A549 (cell line): ENCODE results near the gene SLC26A3. TPM values are rescaled to one million over a fixed set of nuclear protein-coding genes. Genes with fewer than 3 reads are reported as not detected.

Experiments used
- ATAC-seq, 2 experiments: fragments of 200-7000 bp in 1 of 2; fragments of >200 bp in 1 of 2; cut with Nextera tagmentation in 1 of 2; cut with Tn5 transposase in 1 of 2; 3 replicates each; pipeline versions ENCODE4 v1.8.0 to v1.9.1; 2018 to 2020; ENCODE audit warnings: mild to moderate bottlenecking in 1 of 2, moderate library complexity in 1 of 2
- CTCF ChIA-PET: fragments of 300-600 bp; sonication (Branson Sonifier 250); formaldehyde crosslinking; extraction: SDS; loops from one replicate; lab custom pipeline; 2021; ENCODE audit warnings: antibody characterized with exemption, inconsistent platforms; lab: Yijun Ruan, JAX
- POLR2A ChIA-PET: fragments of 350-600 bp; formaldehyde crosslinking; extraction: SDS; loops from one replicate; lab custom pipeline; 2021; ENCODE audit warnings: antibody characterized with exemption, inconsistent platforms; lab: Yijun Ruan, JAX
- DNase-seq, 2 experiments: peaks; one replicate each; pipeline versions ENCODE4 v3.0.0 to v3.0.0-alpha.2; 2011 to 2016; ENCODE audit warnings: low read depth in 1 of 2, low spot score in 1 of 2
- FAIRE-seq: peaks from 2 replicates; lab custom pipeline; 2011; peaks lifted over from hg19 to GRCh38; lab: Jason Lieb, UNC
- H3K27ac ChIP-seq, 2 experiments: fragments of >200 bp; sonication (Bioruptor Twin); formaldehyde crosslinking; 3 replicates each; pipeline ENCODE4 v1.5.1; 2016 to 2017
- H3K4me1 ChIP-seq: fragments of >200 bp; sonication (Bioruptor Twin); formaldehyde crosslinking; 3 replicates; pipeline ENCODE4 v1.6.1; 2016
- H3K4me2 ChIP-seq: fragments of >200 bp; sonication (Bioruptor Twin); formaldehyde crosslinking; 3 replicates; pipeline ENCODE4 v1.6.1; 2016
- H3K4me3 ChIP-seq: fragments of >200 bp; sonication (Bioruptor Twin); formaldehyde crosslinking; 3 replicates; pipeline ENCODE4 v1.5.1; 2016
- H3K9me3 ChIP-seq: fragments of >200 bp; sonication (Bioruptor Twin); formaldehyde crosslinking; 3 replicates; pipeline ENCODE4 v1.6.1; 2016
- CBX2 ChIP-seq: fragments of 200-600 bp; sonication (generic); IDR thresholded peaks from 2 replicates; pipeline ENCODE4 v1.6.1; 2016; ENCODE audit warnings: low read depth, mild to moderate bottlenecking, borderline replicate concordance
- CBX8 ChIP-seq: fragments of 200-600 bp; sonication (generic); IDR thresholded peaks from 2 replicates; pipeline ENCODE4 v1.6.1; 2016
- CHD4 ChIP-seq: fragments of 200-600 bp; sonication (generic); IDR thresholded peaks from 2 replicates; pipeline ENCODE4 v1.6.1; 2016; ENCODE audit warnings: antibody characterized with exemption, mild to moderate bottlenecking, borderline replicate concordance
- EHF ChIP-seq: fragments of 250-450 bp; sonication (Bioruptor Pico); IDR thresholded peaks from 2 replicates; pipeline ENCODE4 v1.5.0; 2020; ENCODE audit warnings: mild to moderate bottlenecking
- ESRRA ChIP-seq: fragments of 150-350 bp; IDR thresholded peaks from 2 replicates; pipeline ENCODE4 v1.6.1; 2014; ENCODE audit warnings: mild to moderate bottlenecking, low read length, borderline replicate concordance
- JUN ChIP-seq, 2 experiments: fragments of >200 bp; sonication (Bioruptor Twin); formaldehyde crosslinking; IDR thresholded peaks; 2 replicates in 1 of 2; 3 replicates in 1 of 2; pipeline ENCODE4 v1.6.1; 2016 to 2017
- MAFK ChIP-seq: fragments of 450-650 bp; IDR thresholded peaks from 2 replicates; pipeline ENCODE4 v1.6.1; 2014; ENCODE audit not compliant: partially characterized antibody
- PHF8 ChIP-seq: fragments of 200-600 bp; sonication (generic); IDR thresholded peaks from 2 replicates; pipeline ENCODE4 v1.6.1; 2016; ENCODE audit warnings: low read depth, mild to moderate bottlenecking, antibody characterized with exemption, moderate library complexity, borderline replicate concordance
- REST ChIP-seq: fragments of 200-600 bp; sonication (generic); IDR thresholded peaks from 2 replicates; pipeline ENCODE4 v1.6.1; 2016; ENCODE audit warnings: antibody characterized with exemption, mild to moderate bottlenecking, moderate library complexity
- SREBF2 ChIP-seq: fragments of 450-650 bp; IDR thresholded peaks from 2 replicates; pipeline ENCODE4 v1.6.1; 2014; ENCODE audit warnings: mild to moderate bottlenecking, moderate library complexity
- TFCP2L1 ChIP-seq: fragments of 250-450 bp; sonication (Bioruptor Pico); IDR thresholded peaks from 2 replicates; pipeline ENCODE4 v1.5.0; 2021; ENCODE audit warnings: mild to moderate bottlenecking
- ZC3H11A ChIP-seq: fragments of 450-650 bp; IDR thresholded peaks from 2 replicates; pipeline ENCODE4 v1.6.1; 2014; ENCODE audit warnings: antibody characterized with exemption, mild to moderate bottlenecking
- WGBS: methylation state at CpG from one replicate; pipeline ENCODE4 v1.1.6; 2017; ENCODE audit errors: missing lambda C conversion rate; 5-methylcytosine and 5-hydroxymethylcytosine counted together
- polyA plus RNA-seq, 4 experiments: library from polyadenylated mRNA; depleted of rRNA in 3 of 4; stranded (reverse); fragments of >200 nt; fragmentation: RNase III in 1 of 4; extraction: RNeasy Plus Mini Kit Qiagen cat#74134 plus additional on column Dnase treatment in 1 of 4; gene quantifications; 2 replicates in 3 of 4; 3 replicates in 1 of 4; pipeline ENCODE4 v1.2.3, GENCODE V29; 2011 to 2017
- TF ChIP-seq, protein P1 (sequence below): fragments of 250-450 bp; sonication (Bioruptor Pico); IDR thresholded peaks from 2 replicates; pipeline ENCODE4 v1.5.0; 2021; ENCODE audit warnings: mild to moderate bottlenecking, moderate library complexity, borderline replicate concordance
- TF ChIP-seq, protein P2 (sequence below): fragments of >200 bp; sonication (Bioruptor Twin); formaldehyde crosslinking; IDR thresholded peaks from 3 replicates; pipeline ENCODE4 v1.5.1; 2016
- TF ChIP-seq, protein P3 (sequence below): fragments of 150-350 bp; IDR thresholded peaks from 2 replicates; pipeline ENCODE4 v1.6.1; 2014; ENCODE audit warnings: low read depth, mild to moderate bottlenecking, low read length

The SLC26A3 gene
- polyA plus RNA-seq, 2 of the 4 experiments (the other 2 are of a cell fraction): not detected

DNA sequence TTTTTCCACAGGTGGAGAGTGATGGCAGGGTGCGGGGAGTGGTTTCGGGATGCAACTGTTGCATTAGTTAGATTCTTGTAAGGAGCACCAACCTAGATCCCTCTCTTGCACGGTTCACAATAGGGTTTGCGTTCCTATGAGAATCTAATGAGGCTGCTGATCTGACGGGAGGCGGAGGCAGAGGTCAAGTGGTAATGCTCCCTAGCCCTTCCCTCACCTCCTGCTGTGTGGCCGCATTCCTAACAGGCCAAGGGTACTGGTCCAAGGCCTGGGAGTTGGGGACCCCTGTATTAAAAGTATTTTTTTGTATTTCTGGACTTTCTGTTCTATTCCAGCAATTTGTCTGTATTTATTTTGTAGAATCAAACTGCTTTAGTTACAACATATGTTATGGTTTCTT lies 51.9 kb downstream of the SLC26A3 start:
- ATAC-seq: no peak
- TF ChIP-seq, protein P1, sequence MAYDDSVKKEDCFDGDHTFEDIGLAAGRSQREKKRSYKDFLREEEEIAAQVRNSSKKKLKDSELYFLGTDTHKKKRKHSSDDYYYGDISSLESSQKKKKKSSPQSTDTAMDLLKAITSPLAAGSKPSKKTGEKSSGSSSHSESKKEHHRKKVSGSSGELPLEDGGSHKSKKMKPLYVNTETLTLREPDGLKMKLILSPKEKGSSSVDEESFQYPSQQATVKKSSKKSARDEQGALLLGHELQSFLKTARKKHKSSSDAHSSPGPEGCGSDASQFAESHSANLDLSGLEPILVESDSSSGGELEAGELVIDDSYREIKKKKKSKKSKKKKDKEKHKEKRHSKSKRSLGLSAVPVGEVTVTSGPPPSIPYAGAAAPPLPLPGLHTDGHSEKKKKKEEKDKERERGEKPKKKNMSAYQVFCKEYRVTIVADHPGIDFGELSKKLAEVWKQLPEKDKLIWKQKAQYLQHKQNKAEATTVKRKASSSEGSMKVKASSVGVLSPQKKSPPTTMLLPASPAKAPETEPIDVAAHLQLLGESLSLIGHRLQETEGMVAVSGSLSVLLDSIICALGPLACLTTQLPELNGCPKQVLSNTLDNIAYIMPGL: no peak
- TF ChIP-seq, all 56 proteins: peak for 0
- ChIA-PET CTCF (no interaction called here), POLR2A (no interaction called here)
- no peak overlapping the region for H3K4me2 ChIP-seq
- FAIRE-seq (no peak), DNase-seq (no peak)
- no peak overlapping the region for H3K4me3 ChIP-seq
- WGBS: 96% methylated on average over 7 of the region's 7 CpGs
- peaks cover 9% of the 10 kb centered on the region for H3K4me1 ChIP-seq
- H3K9me3 ChIP-seq: no peaks in the 10 kb centered on the region
- no peak overlapping the region for H3K27ac ChIP-seq

- ATAC-seq: no peak
- peak overlapping the region; percentile 83 for H3K4me2 ChIP-seq
- no peak for FAIRE-seq
- DNase-seq: no peak
- H3K27ac ChIP-seq: no peak overlapping the region
- TF ChIP-seq, protein P2, sequence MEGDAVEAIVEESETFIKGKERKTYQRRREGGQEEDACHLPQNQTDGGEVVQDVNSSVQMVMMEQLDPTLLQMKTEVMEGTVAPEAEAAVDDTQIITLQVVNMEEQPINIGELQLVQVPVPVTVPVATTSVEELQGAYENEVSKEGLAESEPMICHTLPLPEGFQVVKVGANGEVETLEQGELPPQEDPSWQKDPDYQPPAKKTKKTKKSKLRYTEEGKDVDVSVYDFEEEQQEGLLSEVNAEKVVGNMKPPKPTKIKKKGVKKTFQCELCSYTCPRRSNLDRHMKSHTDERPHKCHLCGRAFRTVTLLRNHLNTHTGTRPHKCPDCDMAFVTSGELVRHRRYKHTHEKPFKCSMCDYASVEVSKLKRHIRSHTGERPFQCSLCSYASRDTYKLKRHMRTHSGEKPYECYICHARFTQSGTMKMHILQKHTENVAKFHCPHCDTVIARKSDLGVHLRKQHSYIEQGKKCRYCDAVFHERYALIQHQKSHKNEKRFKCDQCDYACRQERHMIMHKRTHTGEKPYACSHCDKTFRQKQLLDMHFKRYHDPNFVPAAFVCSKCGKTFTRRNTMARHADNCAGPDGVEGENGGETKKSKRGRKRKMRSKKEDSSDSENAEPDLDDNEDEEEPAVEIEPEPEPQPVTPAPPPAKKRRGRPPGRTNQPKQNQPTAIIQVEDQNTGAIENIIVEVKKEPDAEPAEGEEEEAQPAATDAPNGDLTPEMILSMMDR: no peak
- TF ChIP-seq, protein P3, sequence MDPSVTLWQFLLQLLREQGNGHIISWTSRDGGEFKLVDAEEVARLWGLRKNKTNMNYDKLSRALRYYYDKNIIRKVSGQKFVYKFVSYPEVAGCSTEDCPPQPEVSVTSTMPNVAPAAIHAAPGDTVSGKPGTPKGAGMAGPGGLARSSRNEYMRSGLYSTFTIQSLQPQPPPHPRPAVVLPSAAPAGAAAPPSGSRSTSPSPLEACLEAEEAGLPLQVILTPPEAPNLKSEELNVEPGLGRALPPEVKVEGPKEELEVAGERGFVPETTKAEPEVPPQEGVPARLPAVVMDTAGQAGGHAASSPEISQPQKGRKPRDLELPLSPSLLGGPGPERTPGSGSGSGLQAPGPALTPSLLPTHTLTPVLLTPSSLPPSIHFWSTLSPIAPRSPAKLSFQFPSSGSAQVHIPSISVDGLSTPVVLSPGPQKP: no peak
- no peak for TF ChIP-seq ZC3H11A
- no peak for TF ChIP-seq CBX8
- TF ChIP-seq MAFK: no peak
- TF ChIP-seq ESRRA: no peak
- TF ChIP-seq REST: no peak
- no peak for TF ChIP-seq CHD4
- TF ChIP-seq JUN (IDR thresholded peaks at IDR 0.05): no peak
- no peak for TF ChIP-seq SREBF2
- WGBS: 81% methylated on average over 3 of the region's 3 CpGs
- peaks cover 29% of the 10 kb centered on the region for H3K4me1 ChIP-seq
- CTCF ChIA-PET: interaction anchor here (0.8 to 2.1 kb wide), 4 partner anchors 10 to 283 kb away, joined by 3 to 5 read pairs (median 3); no protein-coding TSS in a partner anchor
- H3K9me3 ChIP-seq: no peaks in the 10 kb centered on the region
- POLR2A ChIA-PET: no interaction called here
- no peak overlapping the region; the same call in 2 of the 3 replicates for H3K4me3 ChIP-seq
Measured at GRCh38 chr7:107746006-107746405, 57.0 kb downstream of the SLC26A3 start.

- no peaks in the 10 kb centered on the region for H3K9me3 ChIP-seq
- no peak for FAIRE-seq
- peak overlapping the region; percentile 66 for H3K4me3 ChIP-seq
- peaks cover 29% of the 10 kb centered on the region for H3K4me1 ChIP-seq
- ChIA-PET POLR2A (interaction anchor here (0.6 to 2.5 kb wide), 8 partner anchors 11 to 576 kb away, joined by 4 to 40 read pairs (median 9); partner anchors contain the start of genes COG5, DLD, DUS4L and HBP1), CTCF (interaction anchor here (0.9 to 6.3 kb wide), 6 partner anchors 9 to 281 kb away, joined by 3 to 132 read pairs (median 19); partner anchors contain the start of gene DLD)
- H3K4me2 ChIP-seq: peak overlapping the region; percentile 83
- TF ChIP-seq CBX2 (no peak), PHF8 (peak; percentile 15; the same call in 1 of the 2 replicates), TFCP2L1 (CRISPR knock-in tag) (0 out of 2 replicates have a peak, but pooled peaks have one; percentile 31), EHF (CRISPR knock-in tag) (peak; percentile 42; the same call in 1 of the 2 replicates)
- peak; percentile 62 to 74 for ATAC-seq
- 0% methylated on average over 20 of the region's 22 CpGs for WGBS
- peak overlapping the region; percentile 95 to 96 for H3K27ac ChIP-seq
- no peak for DNase-seq
Measured at GRCh38 chr7:107744345-107744750, 58.7 kb downstream of the SLC26A3 start.
